Upper lobe of left lung (tissue), 4 donors: ENCODE measurements around the gene AGAP1.

Experiments
- POLR2AphosphoS5 ChIP-seq, 2 donors: sonication (generic); formaldehyde crosslinking; IDR thresholded peaks; one replicate each; pipeline ENCODE4 v1.5.1; 2017; ENCODE audit warnings: antibody characterized with exemption in 2 of 2
- TF ChIP-seq, protein P1 (sequence below), 6 experiments: fragments of 450-650 bp in 4 of 6; fragments of 200-600 bp in 2 of 6; sonication (generic) in 2 of 6; IDR thresholded peaks; one replicate each; pipeline ENCODE4 v1.5.1; 2016 to 2019; ENCODE audit warnings: antibody characterized with exemption in 6 of 6

DNA sequence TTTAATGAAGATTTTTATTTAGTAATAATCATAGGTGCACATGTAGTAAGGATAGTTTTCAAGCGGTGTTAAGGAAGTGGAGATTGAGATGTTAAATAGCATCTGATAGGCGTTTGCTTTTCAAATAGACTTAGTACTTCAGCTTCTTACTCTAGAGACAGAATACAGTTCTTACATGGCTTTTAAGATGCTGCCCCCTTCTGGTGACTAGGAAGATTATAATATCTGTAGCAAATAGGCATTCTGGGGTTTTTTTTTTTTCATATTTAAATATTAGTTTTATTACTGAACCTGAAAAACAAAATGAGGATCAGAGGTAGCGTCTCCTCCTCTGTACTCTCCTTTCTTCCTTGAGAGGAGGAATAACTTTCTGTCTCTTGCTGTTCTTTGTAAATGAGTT is 100.2 kb downstream of the AGAP1 start:
- TF ChIP-seq, protein P1, sequence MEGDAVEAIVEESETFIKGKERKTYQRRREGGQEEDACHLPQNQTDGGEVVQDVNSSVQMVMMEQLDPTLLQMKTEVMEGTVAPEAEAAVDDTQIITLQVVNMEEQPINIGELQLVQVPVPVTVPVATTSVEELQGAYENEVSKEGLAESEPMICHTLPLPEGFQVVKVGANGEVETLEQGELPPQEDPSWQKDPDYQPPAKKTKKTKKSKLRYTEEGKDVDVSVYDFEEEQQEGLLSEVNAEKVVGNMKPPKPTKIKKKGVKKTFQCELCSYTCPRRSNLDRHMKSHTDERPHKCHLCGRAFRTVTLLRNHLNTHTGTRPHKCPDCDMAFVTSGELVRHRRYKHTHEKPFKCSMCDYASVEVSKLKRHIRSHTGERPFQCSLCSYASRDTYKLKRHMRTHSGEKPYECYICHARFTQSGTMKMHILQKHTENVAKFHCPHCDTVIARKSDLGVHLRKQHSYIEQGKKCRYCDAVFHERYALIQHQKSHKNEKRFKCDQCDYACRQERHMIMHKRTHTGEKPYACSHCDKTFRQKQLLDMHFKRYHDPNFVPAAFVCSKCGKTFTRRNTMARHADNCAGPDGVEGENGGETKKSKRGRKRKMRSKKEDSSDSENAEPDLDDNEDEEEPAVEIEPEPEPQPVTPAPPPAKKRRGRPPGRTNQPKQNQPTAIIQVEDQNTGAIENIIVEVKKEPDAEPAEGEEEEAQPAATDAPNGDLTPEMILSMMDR (IDR thresholded peaks at IDR 0.05): peak; percentile 23 to 57 (median 44)
- TF ChIP-seq POLR2AphosphoS5 (IDR thresholded peaks at IDR 0.05): no peak
